Measurements from ENCODE around the gene CYFIP2. TPM values are rescaled to one million over a fixed set of nuclear protein-coding genes. Genes with fewer than 3 reads are reported as not detected.

CYFIP2 gene
- total RNA-seq, 1 experiment from 2014 or later = 95.3 TPM

GRCh38 chr5:157301066-157301465 is 35.1 kb downstream of the CYFIP2 start (continued):
- TF ChIP-seq ZNF532 (CRISPR knock-in tag; IDR thresholded peaks at IDR 0.05; ENCODE audit: borderline replicate concordance) (no peak), ATF6 (CRISPR knock-in tag; IDR thresholded peaks at IDR 0.05) (no peak), KAT7 (CRISPR knock-in tag; IDR thresholded peaks at IDR 0.05; ENCODE audit: borderline replicate concordance) (no peak), ZNF232 (CRISPR knock-in tag; IDR thresholded peaks at IDR 0.05) (no peak), ZSCAN18 (CRISPR knock-in tag; IDR thresholded peaks at IDR 0.05) (no peak)

- Mint-ChIP-seq H3K27ac (no peak overlapping the region), H3K4me1 (no peaks in the 10 kb centered on the region), H3K27me3 (ENCODE audit: low read depth) (no peaks in the 10 kb centered on the region), H3K4me3 (no peak overlapping the region), H3K9me3 (no peaks in the 10 kb centered on the region), H3K36me3 (peaks cover 21% of the 10 kb centered on the region)
- TF ChIP-seq ERG (CRISPR knock-in tag; IDR thresholded peaks at IDR 0.05) (no peak), STAT6 (CRISPR knock-in tag; conservative IDR thresholded peaks at IDR 0.05; ENCODE audit: low read depth) (no peak), ZNF121 (CRISPR knock-in tag; IDR thresholded peaks at IDR 0.05) (no peak), ZNF317 (CRISPR knock-in tag; IDR thresholded peaks at IDR 0.05; ENCODE audit: borderline replicate concordance, low read depth) (no peak), IRF2 (CRISPR knock-in tag; IDR thresholded peaks at IDR 0.05; ENCODE audit: borderline replicate concordance, low read depth) (no peak), PRDM15 (CRISPR knock-in tag; IDR thresholded peaks at IDR 0.05) (no peak), RORB (CRISPR knock-in tag; IDR thresholded peaks at IDR 0.05) (no peak), CREM (CRISPR knock-in tag; IDR thresholded peaks at IDR 0.05) (no peak), ZBTB21 (CRISPR knock-in tag; IDR thresholded peaks at IDR 0.05; ENCODE audit: borderline replicate concordance) (no peak), EMX1 (CRISPR knock-in tag; IDR thresholded peaks at IDR 0.05) (no peak), ZNF671 (CRISPR knock-in tag; IDR thresholded peaks at IDR 0.05) (no peak), ZNF423 (CRISPR knock-in tag; IDR thresholded peaks at IDR 0.05) (no peak)
- ChIA-PET CTCF (interaction anchor here (0.9 to 2.2 kb wide), 13 partner anchors 8 to 167 kb away, joined by 3 to 26 read pairs (median 13); partner anchors contain the start of genes CYFIP2 and MED7), POLR2A (interaction anchor here (0.8 kb wide), 1 partner anchor 9 kb away, joined by 3 read pairs; no protein-coding TSS in a partner anchor)
- DNase-seq (ENCODE audit: low spot score) = no peak
- ATAC-seq = no peak
Measured at GRCh38 chr5:157303023-157303422, 37.1 kb downstream of the CYFIP2 start.

All from WTC11 (cell line).